Stimulated activated CD8-positive, alpha-beta memory T cell treated with anti-CD3 and anti-CD28 coated beads, Interleukin-12 subunit alpha, Interleukin-12 subunit beta, amount 100 ng/mL, for 24 hours (primary cell): ENCODE results near the gene ING3.

Experiments used
- DNase-seq: peaks from one replicate; pipeline ENCODE4 v3.0.0-alpha.2; 2020; ENCODE audit errors: extremely low read depth

ING3 gene

DNA sequence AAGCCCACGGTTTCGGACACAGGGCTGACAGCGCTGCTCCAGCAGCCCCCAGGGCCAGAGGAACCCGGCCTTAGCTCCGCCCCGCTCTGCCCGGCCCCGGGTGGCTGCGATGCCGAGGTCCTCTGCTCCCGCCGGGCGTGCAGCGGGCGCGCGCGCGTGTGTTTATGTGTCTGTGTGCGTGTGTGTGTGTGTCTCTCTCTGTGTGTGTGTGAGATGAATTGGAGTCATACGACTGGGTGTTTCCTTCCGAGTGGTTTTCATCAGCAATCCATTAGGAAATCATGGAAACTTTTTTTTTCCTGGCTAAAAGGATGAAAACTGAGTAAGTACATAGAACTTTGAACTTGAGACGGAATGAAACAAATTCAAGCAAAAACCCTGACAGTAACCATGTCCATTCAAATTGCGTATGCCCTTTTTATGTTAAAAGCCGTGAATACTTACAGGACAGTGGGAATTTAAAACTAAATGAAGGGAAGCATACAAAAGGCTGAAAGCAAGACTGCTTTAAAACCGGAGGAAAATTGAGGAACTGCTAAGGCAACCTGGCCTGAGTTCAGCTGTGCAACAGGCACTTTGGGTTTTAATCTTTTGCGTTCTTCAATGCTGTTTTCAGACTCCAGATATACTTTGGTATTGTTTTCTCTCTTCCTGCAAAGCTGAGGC is 38.1 kb downstream of the ING3 start, which contains the start of gene CPED1:
TSS of gene CPED1 (plus strand) at position 121 of the 666 bp plus-strand sequence. CDS start 911 bp downstream, outside the sequence.
- no peak for DNase-seq

DNA sequence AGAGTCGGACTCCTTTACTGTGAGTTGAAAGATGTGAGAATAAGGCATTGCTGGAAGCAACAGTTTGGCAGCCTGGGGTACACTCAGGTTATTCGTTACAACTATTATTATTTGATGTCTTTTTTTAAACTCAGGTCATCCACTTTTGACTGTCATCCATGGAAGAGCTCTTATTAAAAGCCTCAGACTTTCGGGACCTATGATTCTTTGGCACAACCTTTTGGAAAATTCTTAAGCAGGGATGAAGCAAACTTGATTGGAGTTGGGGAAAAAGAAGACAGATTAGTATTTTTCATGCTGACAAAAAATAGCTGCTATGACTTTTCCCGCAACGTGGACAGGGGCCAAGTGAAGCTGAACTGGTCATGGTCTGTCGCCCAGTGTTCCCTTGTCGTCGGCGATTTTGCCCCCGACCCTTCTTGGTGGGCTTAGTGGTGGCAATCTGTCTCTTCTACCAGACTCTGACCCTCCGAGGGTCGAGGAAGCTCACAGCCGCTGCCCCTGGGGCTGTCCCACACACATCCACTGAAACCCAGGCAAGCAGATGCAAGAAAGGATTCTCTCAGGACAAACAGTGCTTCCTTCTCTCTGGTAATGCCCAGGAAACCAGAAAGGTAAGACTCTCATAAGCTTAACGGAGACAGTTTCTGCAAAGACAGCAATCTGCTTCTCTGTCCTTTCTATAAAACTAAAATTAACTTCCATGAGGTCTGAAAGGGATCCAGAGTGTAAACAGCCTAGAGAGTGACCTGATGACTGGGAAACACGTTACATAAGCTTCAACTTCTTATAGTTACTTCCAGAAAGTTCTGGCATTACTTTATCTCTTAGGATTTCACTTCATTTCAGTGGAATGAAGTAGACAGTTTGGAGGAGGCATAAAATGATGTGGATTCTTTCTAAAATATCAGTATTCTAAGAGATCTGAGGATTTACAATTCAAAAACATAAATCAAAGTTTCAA is 39.0 kb downstream of the ING3 start:
- DNase-seq = no peak

DNA sequence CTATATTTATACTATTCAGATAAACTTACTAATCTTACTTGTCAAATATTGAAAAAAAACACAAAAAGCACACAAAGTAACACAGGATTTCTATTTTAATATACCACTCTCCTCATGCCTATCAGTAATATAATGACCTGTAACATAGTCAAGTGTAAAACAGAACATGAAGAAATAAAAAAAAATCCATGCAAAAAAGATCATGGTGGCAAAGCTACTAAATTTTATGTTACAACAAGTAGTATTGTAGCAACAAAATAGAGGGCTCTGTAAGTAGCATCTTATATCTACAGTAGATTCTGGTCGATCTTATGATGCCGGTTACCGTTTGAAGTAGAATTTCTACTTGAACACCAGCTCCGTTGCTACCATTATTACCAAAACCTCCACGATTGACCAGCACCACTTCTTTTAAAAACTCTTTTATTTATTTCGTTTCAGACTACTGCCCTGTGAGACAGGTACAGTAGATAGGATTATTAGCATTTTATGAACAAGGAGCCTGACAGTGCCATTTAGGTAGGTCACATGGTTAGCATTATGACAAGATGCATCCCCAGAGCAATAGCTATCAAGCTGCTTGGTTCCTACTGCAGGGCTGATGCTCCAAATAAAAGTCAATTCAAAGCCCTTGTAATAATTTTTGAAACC is 40.0 kb downstream of the ING3 start:
- no peak for DNase-seq

DNA sequence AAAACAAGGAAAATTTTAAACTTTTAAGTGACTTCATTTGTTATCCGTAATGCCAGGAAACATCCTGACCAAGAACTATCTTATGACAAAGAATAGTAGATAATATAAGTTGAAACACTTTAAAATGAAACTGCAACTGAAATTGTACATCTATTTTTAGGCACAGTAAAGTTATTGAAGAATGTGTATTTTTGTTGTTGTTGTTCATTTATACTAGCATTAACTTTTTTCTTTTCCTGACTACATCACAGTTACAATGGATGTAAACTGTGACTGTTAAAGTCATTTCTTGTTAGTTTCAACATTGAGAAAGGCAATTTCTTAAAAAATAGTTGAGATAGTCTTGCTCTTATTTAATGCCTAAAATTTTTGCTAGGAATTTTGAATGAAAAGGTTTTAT is 40.6 kb downstream of the ING3 start:
- no peak for DNase-seq

DNA sequence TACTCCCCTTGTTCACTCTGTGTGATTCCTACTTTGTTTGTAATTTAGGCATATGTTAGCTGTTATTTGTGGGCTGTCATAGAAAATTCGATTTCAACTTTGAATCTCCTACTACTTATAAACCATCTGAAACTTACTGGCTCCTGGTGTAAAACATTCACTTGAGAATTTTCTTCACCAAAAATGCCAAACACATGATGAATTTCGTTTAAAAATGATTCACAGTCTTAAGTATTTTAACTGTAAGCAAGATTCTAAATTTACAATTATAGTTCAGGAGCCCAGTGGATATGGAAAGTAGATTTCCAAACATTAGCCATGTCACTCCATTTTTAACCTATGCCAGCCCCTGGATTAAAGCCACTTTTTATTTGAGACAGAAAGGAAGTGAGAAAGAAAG is 41.0 kb downstream of the ING3 start:
- no peak for DNase-seq

DNA sequence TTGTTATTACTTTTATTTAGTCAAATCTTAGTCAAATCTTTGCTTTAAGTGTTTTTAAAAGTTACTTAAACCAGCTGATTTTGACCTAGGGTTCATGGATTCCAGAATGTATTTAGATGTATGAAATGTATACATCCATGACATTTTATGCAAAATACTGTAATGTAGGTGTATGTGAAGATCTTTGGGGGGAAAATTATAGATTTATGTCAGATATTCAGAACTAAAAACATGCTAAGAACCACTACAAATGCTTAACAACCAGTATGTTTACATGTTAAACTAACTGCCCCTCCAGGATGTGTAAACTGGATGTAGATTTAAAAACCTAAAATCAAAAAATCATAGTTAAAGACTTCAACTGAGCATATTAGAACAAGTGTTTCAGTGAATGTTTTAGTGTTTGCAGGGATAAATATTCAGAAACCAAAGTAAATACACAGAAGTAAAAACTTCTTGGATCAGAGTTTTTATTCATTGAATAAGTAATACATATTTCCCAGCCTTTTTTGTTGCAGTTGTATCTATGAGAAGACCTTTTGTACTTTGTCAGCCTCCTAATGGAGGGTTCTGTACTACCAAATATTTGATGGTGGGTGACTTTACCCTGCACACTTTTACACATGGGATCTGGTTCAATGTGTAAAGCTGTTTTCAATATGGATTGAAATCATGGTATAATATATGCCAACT is 41.8 kb downstream of the ING3 start:
- no peak for DNase-seq

DNA sequence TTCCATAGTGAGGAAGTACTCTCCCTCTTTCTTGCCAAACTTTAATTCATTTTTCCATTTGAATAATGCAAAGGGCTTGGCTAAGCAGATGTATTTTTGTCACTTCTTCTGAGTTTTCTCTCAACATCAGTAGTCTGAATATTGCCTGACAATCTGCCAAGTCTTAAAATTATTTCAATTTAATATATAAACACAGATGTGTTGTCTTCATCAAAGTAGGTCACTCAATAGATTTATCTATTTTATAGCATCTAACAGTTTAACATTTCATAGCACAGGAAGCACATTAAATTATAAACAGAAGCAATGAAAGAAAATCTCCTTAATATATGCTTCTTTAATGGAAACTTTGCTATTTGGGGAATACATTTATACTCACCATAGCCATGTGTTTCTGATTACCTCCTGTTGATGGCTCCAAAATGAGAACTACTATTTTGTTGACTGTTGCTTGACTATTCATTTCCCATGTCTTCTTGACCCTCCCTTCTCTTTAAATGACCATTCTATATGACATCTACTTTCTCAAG is 42.5 kb downstream of the ING3 start:
- no peak for DNase-seq

DNA sequence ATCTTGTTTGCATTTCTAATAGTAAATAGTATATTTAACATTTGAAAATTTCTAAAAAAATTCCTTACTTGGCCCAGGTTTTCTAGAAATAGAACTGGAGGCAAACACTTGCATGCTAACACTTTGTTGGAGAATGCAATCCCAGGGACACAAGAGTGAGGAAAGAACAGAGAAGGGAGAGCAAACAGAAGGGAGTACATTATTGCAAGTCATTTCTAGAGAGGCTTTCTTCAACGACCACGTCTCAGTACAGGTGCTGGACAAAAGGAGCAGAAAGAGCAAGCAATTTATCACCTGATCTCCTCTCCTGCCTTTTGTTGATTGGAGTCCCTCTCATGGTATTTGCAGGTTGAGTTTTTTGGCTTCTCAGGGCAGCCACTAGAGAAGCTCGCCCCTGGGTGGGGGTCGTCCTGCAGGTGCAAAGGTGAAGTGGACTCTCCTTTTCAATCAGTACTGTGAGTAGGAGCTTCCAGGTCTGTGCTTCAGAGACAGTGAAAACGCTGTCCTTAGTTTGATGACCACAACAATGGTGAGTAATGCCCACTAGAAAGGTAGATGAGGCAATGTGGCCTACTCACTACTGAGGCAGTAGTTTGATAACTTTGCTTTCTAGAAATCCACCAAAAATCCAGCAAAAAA is 43.1 kb downstream of the ING3 start:
- DNase-seq = no peak

DNA sequence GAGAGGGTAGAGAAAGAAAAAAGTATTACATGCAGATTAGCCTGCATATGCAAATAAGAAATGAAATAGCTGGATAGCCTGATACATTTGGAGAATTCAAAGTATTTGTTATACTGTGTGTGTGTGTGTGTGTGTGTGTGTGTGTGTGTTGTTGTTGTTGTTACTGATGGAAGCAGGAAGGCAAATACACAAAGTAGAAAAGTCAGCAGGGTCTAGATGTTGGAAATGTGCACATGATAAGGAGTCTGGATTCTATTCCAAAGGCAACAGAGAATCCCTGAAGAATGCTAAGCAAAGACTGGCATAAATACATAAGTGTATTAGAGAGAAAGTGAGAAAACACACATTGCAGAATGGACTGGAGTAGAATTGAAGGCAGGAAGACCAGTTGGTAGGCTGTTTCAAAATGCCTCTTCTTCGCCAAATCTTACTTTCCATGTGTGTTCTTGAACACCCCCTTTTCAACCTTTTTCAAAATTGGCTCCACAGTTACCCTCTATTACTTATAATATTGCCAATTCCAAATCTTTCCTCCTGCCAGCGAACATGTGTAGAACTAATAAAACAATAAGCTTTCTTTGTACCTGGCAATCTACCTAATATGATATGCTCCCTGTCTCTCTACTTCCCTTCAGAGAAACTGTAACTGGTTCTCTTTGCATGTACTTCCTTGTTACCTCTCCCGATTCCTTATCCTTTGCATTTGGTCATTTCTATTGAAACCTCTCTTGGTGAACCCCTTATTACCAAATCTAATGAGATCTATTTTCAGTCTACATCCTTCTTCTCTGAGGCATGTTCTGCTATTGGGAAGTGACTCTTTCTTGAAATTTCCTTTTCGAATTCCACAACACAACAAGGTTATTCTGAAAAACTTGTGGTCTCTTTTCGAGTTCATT is 44.2 kb downstream of the ING3 start:
- DNase-seq = no peak

DNA sequence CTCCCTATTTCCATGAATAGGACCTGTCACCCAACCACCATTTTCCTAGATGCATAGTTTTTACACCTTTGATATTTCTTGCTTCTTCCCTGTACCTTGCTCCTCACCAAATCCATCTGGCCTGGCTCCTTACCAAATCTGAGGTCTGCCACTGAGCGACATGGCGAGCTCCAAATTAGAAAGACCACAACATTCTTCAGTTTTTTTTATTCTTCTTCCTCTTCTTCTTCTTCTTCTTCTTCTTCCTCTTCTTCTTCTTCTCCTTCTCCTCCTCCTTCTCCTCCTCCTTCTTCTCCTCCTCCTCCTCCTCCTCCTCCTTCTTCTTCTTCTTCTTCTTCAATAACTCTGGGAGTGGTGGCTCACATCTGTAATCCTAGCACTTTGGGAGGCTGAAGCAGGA is 45.1 kb downstream of the ING3 start:
- no peak for DNase-seq

DNA sequence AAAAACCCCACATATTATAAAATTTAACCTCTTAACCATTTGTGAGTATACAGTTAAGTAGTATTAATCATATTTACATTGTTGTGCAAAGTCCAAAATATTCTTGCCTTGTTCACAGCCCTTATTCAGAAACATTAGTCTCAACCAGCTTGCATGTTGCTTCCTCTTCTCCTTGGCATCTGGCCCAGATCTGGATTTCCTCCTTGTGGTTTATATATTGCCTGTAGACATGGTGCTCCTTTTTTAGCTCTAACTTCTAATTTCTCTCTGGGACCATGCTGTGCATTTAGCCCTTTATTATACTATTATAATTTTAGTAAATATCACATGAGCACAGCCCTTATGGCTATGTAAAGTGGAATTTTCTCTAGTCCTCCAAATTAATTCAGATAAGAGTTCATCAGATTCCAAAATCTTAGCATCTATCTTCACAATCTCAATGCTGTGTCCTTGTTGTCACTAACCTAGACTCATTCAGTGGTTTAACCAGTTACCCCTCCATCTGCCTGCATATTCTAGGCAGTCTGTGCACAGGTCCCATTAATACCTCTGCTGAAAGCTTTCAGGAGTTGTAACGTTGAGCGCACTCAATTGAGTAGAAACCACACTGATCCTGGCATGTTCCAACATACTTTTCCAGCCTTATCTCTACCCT is 45.9 kb downstream of the ING3 start:
- DNase-seq = no peak

DNA sequence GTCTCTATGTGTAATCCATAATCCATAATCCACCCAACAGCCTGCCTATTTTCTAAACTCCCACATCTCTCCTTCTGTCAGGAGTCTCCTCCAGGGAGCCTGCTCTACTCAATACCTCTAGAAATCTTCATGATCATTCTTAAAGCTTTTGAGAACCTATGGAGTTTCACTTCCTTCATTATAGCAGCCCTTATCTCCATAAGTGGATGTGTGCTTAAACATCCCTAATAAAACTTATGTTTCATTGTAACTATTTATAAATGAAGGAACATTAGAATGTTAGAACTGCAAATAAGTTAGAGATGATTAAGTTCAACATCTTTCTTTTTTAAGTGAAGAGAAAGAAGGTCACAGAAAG is 46.4 kb downstream of the ING3 start:
- no peak for DNase-seq

DNA sequence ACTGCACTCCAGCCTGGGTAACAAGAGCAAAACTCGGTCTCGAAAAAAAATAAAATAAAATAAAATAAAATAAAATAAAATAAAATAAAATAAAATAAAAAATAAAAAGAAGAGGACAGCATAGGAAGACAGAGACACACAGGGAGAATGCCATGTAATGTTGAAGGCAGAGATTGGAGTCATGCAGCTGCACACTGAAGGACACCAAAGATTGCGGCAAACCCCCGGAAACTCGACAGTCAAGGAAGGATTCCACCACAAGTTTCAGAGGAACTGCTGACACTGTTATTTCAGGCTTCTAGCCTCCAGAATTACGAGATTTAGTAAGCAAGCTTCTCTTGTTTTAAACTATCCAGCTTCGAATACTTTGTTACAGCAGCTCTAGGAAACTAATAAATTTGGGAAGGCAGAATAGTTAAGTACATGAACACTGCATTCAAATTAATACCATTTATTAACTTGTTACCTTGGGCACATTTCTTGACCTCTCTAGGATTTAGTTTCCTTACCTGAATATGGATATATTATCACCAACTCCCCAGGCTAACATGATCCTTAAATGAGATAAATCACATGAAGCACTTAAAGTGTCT is 47.4 kb downstream of the ING3 start:
- DNase-seq = no peak

DNA sequence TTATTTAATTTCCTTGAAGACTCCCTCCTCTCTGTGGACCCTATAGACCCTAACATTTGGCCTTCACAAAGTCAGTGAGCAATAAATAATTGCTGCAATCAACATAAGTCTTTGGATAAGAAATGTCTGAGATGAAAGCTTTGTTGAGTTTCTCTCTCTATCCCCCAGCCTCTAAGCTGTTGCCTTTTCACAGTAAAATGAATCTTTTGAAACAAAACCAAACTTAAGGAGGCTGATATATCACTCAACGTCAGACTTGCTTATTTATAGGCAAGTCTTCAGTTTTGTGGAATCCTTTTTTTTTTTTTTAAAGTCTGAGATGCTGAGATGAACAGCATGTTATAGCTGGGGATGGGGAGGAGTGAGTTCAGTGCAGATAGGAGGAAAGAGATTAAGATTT is 47.9 kb downstream of the ING3 start:
- DNase-seq = no peak

DNA sequence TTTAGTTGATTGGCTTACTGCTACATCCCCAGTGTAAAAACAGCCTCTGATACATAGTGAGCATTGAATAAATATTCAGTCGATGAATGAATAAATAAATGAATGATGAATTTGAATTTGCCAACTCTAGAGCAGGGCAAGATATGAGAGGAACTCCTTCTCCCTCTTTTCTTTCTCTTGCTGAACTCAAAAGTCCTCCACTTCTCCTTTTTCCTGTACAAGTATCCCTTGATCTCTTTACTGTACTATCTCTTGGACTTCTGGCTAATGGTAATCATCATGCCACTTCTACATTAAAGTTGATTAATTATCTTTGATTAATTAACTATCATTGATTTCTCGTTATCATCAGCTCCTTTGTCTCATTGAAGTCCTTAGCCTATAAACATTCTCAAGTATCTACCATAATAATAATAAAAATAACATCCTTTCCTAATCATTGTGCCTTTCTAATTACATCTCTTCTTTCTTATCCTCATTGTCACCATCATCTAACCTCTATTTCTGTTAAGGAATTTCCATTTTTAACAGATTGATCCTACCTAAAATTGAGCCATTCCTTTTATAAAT is 48.5 kb downstream of the ING3 start:
- DNase-seq = no peak

DNA sequence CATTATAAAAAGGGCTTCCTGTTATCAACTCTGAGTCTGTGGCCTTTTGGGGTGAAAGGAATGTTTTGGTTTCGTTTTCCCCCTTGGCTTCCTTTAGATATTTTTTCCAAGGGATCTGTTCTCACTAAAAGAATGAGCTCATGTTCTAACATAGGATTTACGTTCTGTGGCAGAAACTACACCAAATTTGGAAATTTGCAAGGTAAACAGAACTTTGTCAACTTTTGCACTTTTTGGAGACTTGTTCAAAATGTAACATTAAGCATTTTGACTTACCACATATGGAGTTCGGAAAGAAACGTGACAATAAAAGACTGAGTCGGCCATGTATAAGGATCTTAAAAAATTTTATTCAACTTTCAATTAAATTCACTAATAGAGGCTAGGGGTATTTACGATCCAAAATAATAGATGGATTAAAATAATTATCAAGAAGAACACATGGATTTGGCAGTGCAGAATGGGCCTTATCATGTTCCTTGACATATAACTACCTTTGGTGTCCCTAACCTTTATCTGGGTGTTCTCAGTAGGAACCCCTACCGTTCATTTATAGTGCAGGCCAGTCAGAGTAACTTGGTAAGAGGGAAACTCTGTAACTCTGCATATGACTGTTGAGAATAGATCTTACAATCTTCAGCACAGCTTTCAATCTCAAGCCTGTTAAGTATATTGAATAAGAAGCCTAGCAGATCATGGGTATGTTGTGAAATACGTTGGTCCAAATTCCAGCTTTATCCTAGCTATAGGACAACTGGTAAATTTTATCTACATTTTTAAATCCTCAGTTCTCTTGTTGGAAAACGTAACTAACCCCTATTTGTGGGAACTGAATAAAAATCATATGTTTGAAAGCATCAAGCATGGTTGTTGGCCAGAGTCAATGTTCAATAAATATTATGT is 49.8 kb downstream of the ING3 start:
- DNase-seq = no peak

DNA sequence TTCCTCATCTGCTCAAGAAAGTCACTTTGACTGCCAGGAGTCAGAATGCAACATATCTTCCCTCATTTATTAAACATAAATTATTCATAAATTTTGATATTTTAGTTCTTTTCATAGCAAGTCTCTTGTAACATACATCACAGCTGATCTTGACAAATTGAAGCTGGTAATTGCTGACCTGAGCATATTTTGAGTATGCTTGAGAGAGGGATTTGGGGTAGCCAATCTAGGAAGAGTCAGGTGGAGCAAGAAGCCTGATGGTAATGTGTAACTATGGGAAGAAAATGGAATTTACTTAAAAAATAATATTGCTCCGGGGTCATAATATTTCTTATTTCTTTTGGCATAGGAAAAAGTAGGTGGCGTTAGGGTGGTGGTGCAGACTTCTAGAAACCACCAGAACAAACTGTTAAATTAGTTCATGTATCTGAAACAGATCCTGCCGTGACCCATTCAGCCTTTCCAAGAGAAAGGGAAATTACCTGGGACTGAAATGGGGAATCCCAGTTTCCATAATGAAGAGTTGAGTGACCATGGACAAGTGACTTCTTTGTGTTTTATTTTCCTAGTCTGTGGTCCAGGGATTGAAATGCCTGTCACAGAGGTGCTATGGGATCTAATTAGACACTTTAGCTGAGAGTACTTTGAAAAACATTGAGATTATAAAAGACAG is 50.8 kb downstream of the ING3 start:
- DNase-seq = no peak
